Endothelial cell of umbilical vein (primary cell): ENCODE results near the gene KCNA5. TPM values are rescaled to one million over a fixed set of nuclear protein-coding genes. Genes with fewer than 3 reads are reported as not detected.

Source experiments
- BruUV-seq: library from RNA; stranded (reverse); fragments of 400-500 nt; replicated peaks from 2 replicates; lab custom pipeline; 2021; lab: Mats Ljungman, UMichigan
- CTCF ChIA-PET: fragments of 300-600, 350-600 bp; sonication (Branson Sonifier 250); formaldehyde crosslinking; loops from one replicate; lab custom pipeline; 2021; ENCODE audit warnings: antibody characterized with exemption, inconsistent platforms; lab: Charles Lee
- POLR2A ChIA-PET: fragments of 300-600, 350-600 bp; sonication (Branson Sonifier 250); formaldehyde crosslinking; loops from one replicate; lab custom pipeline; 2021; ENCODE audit warnings: antibody characterized with exemption, inconsistent platforms; lab: Charles Lee
- DNase-seq: peaks from one replicate; pipeline ENCODE4 v3.0.0-alpha.2; 2011; ENCODE audit warnings: low read depth, low spot score
- FAIRE-seq: peaks from 2 replicates; lab custom pipeline; 2011; peaks lifted over from hg19 to GRCh38; lab: Jason Lieb, UNC
- H2AFZ ChIP-seq: 2 replicates; pipeline ENCODE4 v1.6.0; 2012; ENCODE audit warnings: low read depth, low read length, control low read depth, inconsistent platforms
- H3K27ac ChIP-seq: 2 replicates; pipeline ENCODE4 v1.5.1; 2011; ENCODE audit warnings: low read depth, mild to moderate bottlenecking, control low read depth, low read length, moderate library complexity; ENCODE audit not compliant: insufficient read depth
- H3K27me3 ChIP-seq, 2 experiments: 2 replicates each; pipeline versions ENCODE4 v1.6.0 to v1.6.1; 2011; ENCODE audit warnings: low read length in 2 of 2, mixed read lengths in 1 of 2; ENCODE audit not compliant: control insufficient read depth in 2 of 2, insufficient read depth in 2 of 2
- H3K36me3 ChIP-seq, 2 experiments: 2 replicates in 1 of 2; 3 replicates in 1 of 2; pipeline ENCODE4 v1.5.1; 2011; ENCODE audit warnings: low read length in 2 of 2, mild to moderate bottlenecking in 1 of 2, moderate library complexity in 1 of 2; ENCODE audit not compliant: control insufficient read depth in 2 of 2, insufficient read depth in 2 of 2; ENCODE audit errors: extremely low read depth in 1 of 2
- H3K4me1 ChIP-seq: 3 replicates; pipeline ENCODE4 v1.5.1; 2011; ENCODE audit warnings: mild to moderate bottlenecking, low read length; ENCODE audit not compliant: control insufficient read depth, insufficient read depth; ENCODE audit errors: extremely low read depth
- H3K4me2 ChIP-seq: 2 replicates; pipeline ENCODE4 v1.6.1; 2011; ENCODE audit warnings: low read length, control low read depth, mixed read lengths; ENCODE audit not compliant: insufficient read depth
- H3K4me3 ChIP-seq, 3 experiments: fragments of 200-600 bp in 1 of 3; sonication (generic), shearing (Covaris generic) in 1 of 3; replicated peaks in 1 of 3; 2 replicates each; pipeline ENCODE4 v1.5.1; 2011 to 2016; ENCODE audit warnings: control low read depth in 3 of 3, low read length in 3 of 3, mild to moderate bottlenecking in 2 of 3, inconsistent platforms in 1 of 3, low read depth in 1 of 3, moderate library complexity in 1 of 3; ENCODE audit not compliant: insufficient read depth in 1 of 3
- H3K79me2 ChIP-seq: 2 replicates; pipeline ENCODE4 v1.6.0; 2012; ENCODE audit warnings: low read length, inconsistent platforms; ENCODE audit not compliant: control insufficient read depth, insufficient read depth
- H3K9ac ChIP-seq: replicated peaks from 2 replicates; pipeline ENCODE3; 2011; ENCODE audit warnings: low read length, control low read depth; ENCODE audit not compliant: insufficient read depth; ENCODE audit errors: extremely low read depth
- H3K9me1 ChIP-seq: replicated peaks from 3 replicates; pipeline ENCODE4 v1.6.0; 2011; ENCODE audit warnings: mild to moderate bottlenecking, low read length; ENCODE audit not compliant: control insufficient read depth, insufficient read depth; ENCODE audit errors: extremely low read depth
- H3K9me3 ChIP-seq: replicated peaks from 2 replicates; pipeline ENCODE4 v1.5.1; 2012; ENCODE audit warnings: low read length, inconsistent platforms; ENCODE audit not compliant: control insufficient read depth, insufficient read depth
- H4K20me1 ChIP-seq: replicated peaks from 2 replicates; pipeline ENCODE3; 2011; ENCODE audit warnings: mild to moderate bottlenecking, low read length; ENCODE audit not compliant: control insufficient read depth, insufficient read depth; ENCODE audit errors: extremely low read depth
- EZH2 ChIP-seq: IDR thresholded peaks from 2 replicates; pipeline ENCODE4 v1.6.1; 2012; ENCODE audit warnings: borderline replicate concordance, low read depth, mild to moderate bottlenecking, moderate library complexity, low read length, inconsistent platforms; ENCODE audit not compliant: severe bottlenecking
- FOS ChIP-seq: IDR thresholded peaks from 2 replicates; pipeline ENCODE4 v1.6.1; 2011; ENCODE audit warnings: mild to moderate bottlenecking, low read length, moderate library complexity, borderline replicate concordance; ENCODE audit not compliant: insufficient read depth
- GATA2 ChIP-seq: IDR thresholded peaks from 2 replicates; pipeline ENCODE4 v1.7.0; 2011; ENCODE audit warnings: low read depth, mild to moderate bottlenecking, moderate library complexity, mixed read lengths, low read length; ENCODE audit not compliant: insufficient read length, insufficient read depth
- JUN ChIP-seq: IDR thresholded peaks from 2 replicates; pipeline ENCODE4 v1.6.1; 2011; ENCODE audit warnings: borderline replicate concordance, low read depth; ENCODE audit not compliant: insufficient read length, insufficient read depth
- MYC ChIP-seq: IDR thresholded peaks from one replicate; pipeline ENCODE4 v1.6.1; 2011; ENCODE audit warnings: mild to moderate bottlenecking, low read depth, low read length
- POLR2A ChIP-seq: IDR thresholded peaks from 2 replicates; pipeline ENCODE4 v1.6.1; 2012; ENCODE audit warnings: low read depth, mild to moderate bottlenecking, control low read depth, low read length
- POLR2AphosphoS5 ChIP-seq: IDR thresholded peaks from 2 replicates; pipeline ENCODE4 v1.6.1; 2012; ENCODE audit warnings: low read depth, mild to moderate bottlenecking, control low read depth, low read length, moderate library complexity; ENCODE audit not compliant: insufficient read depth
- dilution Hi-C: fragments of 300-500 bp; cut with MboI; formaldehyde crosslinking; loops from one replicate; pipeline ENCODE4 v1.15.0; 2019; ENCODE audit warnings: low sequenced_read_pairs; ENCODE audit not compliant: extremely low pct_ligation_motif_present
- intact Hi-C: fragments of 100-400 bp; cut with micrococcal nuclease; formaldehyde crosslinking; loops from one replicate; pipeline ENCODE4 v1.10.0; 2022
- polyA plus RNA-seq, 4 experiments: library from polyadenylated mRNA; depleted of rRNA in 3 of 4; stranded (reverse) in 3 of 4; unstranded in 1 of 4; fragments of >200 nt; gene quantifications; 2 replicates each; pipeline versions ENCODE4 v1.2.1 to v1.2.3, GENCODE V29; 2011 to 2012; ENCODE audit warnings: missing spikeins in 1 of 4
- total RNA-seq: library from RNA; stranded (reverse); gene quantifications from 2 replicates; pipeline ENCODE4 v1.2.3, GENCODE V29; 2021
- TF ChIP-seq, protein P1 (sequence below), 2 donors: IDR thresholded peaks; 1 replicate in 1 of 2; 2 replicates in 1 of 2; pipeline ENCODE4 v1.5.1; 2011; ENCODE audit warnings: low read length in 2 of 2, mild to moderate bottlenecking in 2 of 2, moderate library complexity in 2 of 2, control low read depth in 1 of 2, inconsistent platforms in 1 of 2, low read depth in 1 of 2; ENCODE audit not compliant: insufficient read depth in 1 of 2; ENCODE audit errors: extremely low read depth in 1 of 2
- TF ChIP-seq, protein P2 (sequence below): IDR thresholded peaks from 2 replicates; pipeline ENCODE4 v1.6.1; 2011; ENCODE audit not compliant: insufficient read depth, insufficient read length

Gene KCNA5
- total and polyA plus RNA-seq, 2 donors (not counting 3 experiments of a cell fraction or from before 2014, with no cell fraction given) = not detected

DNA sequence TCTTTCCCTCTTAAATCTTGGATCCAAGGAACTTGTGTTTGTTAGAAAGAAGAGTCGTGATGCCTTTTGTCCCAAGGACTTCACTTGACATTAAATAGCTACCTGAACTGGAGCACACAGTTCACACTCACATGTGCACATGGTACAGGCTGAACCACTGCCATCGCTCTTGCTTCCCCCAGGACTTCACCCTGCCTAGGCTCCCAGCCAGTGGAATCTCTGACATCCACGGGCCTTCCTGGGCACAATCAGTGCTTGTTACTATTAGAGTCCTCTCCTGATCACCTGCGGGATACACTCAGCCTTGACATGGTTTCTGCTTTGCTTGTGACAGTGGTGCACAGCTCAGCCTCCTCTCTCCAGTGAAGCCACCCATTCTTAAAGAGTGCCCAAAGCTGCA lies 49.1 kb upstream of the KCNA5 start:
- no peaks in the 10 kb centered on the region for H3K4me1 ChIP-seq
- ChIA-PET POLR2A (no interaction called here), CTCF (interaction anchor here (1.2 to 2.2 kb wide), 2 partner anchors 139 to 146 kb away, joined by 4 to 7 read pairs; no protein-coding TSS in a partner anchor)
- H2AFZ ChIP-seq = no peak overlapping the region
- no peaks in the 10 kb centered on the region for H3K9me1 ChIP-seq
- peaks cover 0 to 1% of the 10 kb centered on the region in 2 experiments for H3K27me3 ChIP-seq
- TF ChIP-seq, protein P1, sequence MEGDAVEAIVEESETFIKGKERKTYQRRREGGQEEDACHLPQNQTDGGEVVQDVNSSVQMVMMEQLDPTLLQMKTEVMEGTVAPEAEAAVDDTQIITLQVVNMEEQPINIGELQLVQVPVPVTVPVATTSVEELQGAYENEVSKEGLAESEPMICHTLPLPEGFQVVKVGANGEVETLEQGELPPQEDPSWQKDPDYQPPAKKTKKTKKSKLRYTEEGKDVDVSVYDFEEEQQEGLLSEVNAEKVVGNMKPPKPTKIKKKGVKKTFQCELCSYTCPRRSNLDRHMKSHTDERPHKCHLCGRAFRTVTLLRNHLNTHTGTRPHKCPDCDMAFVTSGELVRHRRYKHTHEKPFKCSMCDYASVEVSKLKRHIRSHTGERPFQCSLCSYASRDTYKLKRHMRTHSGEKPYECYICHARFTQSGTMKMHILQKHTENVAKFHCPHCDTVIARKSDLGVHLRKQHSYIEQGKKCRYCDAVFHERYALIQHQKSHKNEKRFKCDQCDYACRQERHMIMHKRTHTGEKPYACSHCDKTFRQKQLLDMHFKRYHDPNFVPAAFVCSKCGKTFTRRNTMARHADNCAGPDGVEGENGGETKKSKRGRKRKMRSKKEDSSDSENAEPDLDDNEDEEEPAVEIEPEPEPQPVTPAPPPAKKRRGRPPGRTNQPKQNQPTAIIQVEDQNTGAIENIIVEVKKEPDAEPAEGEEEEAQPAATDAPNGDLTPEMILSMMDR (IDR thresholded peaks at IDR 0.05; ENCODE audit: extremely low read depth in 1 of 2, insufficient read depth in 1 of 2, low read depth in 1 of 2, low read length in 2 of 2) = no peak
- no peak for TF ChIP-seq EZH2
- no peak for TF ChIP-seq MYC
- TF ChIP-seq JUN = no peak
- no peak for TF ChIP-seq POLR2AphosphoS5
- no peak for TF ChIP-seq POLR2A
- no peak for TF ChIP-seq FOS
- TF ChIP-seq GATA2 = no peak
- TF ChIP-seq, protein P2, sequence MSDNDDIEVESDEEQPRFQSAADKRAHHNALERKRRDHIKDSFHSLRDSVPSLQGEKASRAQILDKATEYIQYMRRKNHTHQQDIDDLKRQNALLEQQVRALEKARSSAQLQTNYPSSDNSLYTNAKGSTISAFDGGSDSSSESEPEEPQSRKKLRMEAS = no peak
- DNase-seq = no peak
- dilution Hi-C loops = no loop called here
- H4K20me1 ChIP-seq = no peaks in the 10 kb centered on the region
- H3K4me3 ChIP-seq = no peak overlapping the region
- no peak overlapping the region for H3K27ac ChIP-seq
- no peak overlapping the region for H3K9ac ChIP-seq
- no peaks in the 10 kb centered on the region for H3K36me3 ChIP-seq
- H3K4me2 ChIP-seq = no peak overlapping the region
- no TSS peak for BruUV-seq
- no peak for FAIRE-seq
- no peaks in the 10 kb centered on the region for H3K79me2 ChIP-seq
- intact Hi-C loops = no loop called here
- H3K9me3 ChIP-seq = no peaks in the 10 kb centered on the region
